GM12865 (cell line): ENCODE results near the gene PPM1L.

ENCODE experiments used
- DNase-seq: peaks from one replicate; pipeline ENCODE4 v3.0.0; 2010; ENCODE audit warnings: low read depth
- H3K4me3 ChIP-seq: 2 replicates; pipeline ENCODE4 v1.5.1; 2011; ENCODE audit warnings: mild to moderate bottlenecking, low read depth, low read length, control low read depth
- TF ChIP-seq, protein P1 (sequence below): IDR thresholded peaks from 2 replicates; pipeline ENCODE4 v1.5.1; 2011; ENCODE audit warnings: low read length, control low read depth, low read depth, inconsistent platforms; ENCODE audit not compliant: insufficient read depth; ENCODE audit errors: missing control alignments

Gene PPM1L

GRCh38 chr3:161016417-161017313, 260.6 kb downstream of the PPM1L start:
- H3K4me3 ChIP-seq, result no peak overlapping the region
- no peak for DNase-seq
- TF ChIP-seq, protein P1, sequence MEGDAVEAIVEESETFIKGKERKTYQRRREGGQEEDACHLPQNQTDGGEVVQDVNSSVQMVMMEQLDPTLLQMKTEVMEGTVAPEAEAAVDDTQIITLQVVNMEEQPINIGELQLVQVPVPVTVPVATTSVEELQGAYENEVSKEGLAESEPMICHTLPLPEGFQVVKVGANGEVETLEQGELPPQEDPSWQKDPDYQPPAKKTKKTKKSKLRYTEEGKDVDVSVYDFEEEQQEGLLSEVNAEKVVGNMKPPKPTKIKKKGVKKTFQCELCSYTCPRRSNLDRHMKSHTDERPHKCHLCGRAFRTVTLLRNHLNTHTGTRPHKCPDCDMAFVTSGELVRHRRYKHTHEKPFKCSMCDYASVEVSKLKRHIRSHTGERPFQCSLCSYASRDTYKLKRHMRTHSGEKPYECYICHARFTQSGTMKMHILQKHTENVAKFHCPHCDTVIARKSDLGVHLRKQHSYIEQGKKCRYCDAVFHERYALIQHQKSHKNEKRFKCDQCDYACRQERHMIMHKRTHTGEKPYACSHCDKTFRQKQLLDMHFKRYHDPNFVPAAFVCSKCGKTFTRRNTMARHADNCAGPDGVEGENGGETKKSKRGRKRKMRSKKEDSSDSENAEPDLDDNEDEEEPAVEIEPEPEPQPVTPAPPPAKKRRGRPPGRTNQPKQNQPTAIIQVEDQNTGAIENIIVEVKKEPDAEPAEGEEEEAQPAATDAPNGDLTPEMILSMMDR, result no peak

DNA sequence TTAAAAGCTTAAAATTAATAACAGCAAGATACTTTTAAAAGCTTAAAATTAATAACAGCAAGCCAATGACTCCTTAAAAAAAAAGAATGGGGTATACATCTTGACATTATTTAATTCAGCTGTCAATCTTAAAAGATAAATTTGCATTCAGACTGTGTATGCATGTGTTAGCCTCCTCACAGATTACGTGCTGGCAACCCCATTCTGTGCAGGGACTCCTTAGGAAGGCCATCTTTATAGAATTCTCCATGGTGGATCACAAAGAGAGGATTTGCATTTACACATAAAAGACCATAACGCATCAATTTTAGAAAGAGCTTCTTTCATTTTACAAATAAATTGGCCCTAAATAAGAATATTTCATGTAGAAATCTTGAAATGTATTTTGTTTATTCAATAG, 261.9 kb downstream of the PPM1L start:
- TF ChIP-seq, protein P1, result no peak
- DNase-seq, result no peak
- no peak overlapping the region for H3K4me3 ChIP-seq

- no peak overlapping the region for H3K4me3 ChIP-seq
- TF ChIP-seq, protein P1, result no peak
- no peak for DNase-seq
Observed at GRCh38 chr3:161020256-161020655, 264.2 kb downstream of the PPM1L start.

DNA sequence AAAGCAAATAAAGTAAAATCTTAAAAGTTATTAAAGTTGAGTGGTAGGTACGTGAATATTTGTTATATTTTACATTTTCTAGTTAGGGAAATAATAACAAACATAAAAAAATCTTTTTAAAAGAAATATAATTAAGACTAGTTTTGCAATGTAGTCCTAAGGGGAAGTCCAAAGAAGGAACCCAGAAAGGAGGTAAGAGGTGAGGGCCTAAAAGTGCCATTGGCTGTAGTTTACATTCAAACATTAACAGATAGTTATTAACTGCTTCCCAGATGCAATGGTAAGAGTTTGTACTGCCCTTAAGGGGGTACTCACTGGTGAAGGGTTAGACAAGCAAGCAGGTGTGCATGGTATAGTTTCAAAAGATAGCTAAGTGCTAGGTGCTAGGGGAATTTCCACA, 269.9 kb downstream of the PPM1L start:
- DNase-seq, result no peak
- TF ChIP-seq, protein P1, result no peak
- H3K4me3 ChIP-seq, result no peak overlapping the region

DNA sequence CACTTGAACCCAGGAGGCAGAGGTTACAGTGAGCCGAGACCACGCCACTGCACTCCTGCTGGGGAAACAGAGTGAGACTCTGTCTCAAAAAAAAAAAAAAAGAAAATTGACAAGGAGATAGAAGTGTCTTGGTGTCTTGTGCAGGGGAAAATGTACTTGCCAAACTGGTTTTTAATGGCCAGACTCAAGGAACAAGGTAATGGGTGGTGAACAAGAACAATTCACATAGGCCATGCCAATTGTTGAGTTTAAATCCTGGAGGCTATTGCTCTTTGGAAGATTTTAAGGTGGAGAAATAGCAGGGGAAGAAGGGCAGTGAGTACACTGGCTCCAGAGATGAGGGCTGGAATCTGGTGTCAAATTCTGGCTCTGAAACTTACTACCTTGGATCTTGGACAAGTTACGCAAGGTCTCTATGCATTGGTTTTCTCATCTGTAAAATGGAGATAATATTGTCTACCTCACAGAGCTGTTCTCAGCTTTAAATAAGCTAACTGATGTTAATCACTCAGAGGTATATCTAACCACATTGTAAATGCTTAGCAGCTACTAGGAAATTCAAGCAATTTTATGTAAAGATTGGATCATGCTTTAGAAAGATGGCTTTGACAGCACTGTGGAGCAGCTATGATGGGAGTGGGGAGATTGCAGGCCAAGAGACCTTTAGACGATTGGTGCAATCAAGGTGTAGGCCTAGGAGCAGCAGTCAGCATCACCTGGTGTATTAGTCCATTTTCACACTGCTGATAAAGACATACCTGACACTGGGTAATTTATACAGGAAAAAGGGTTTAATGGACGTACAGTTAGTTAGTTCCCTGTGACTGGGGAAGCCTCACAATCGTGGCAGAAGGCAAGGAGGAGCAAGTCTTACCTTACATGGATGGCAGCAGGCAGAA, 270.8 kb downstream of the PPM1L start:
- TF ChIP-seq, protein P1, result no peak
- DNase-seq, result no peak
- H3K4me3 ChIP-seq, result no peak overlapping the region

DNA sequence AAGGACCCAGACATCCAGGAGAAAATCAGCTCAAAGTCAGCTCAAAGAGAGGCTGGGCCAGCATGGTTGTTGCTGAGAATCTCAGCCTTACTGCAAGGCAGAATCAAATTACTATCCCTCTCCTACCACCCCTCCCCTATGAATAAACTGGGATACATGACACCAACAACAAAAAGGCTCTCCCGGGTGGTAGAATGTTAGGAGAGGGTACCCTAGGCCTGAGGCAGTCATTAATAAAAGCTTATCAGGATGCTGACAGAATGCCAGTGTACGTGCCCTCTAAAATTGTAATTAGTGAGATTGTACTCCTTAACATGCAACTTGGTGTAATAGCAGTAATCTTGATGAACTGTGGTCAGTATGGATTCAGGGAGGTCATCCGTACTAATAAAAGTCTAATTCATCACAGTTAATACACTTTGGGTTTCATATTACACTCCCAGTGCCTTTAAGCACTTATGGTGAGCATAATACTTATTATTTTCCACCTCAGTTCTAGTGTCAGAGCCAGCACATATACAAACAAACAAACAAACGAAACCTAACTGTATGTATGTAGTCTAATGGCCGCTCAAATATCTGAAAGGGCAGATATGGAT, 272.6 kb downstream of the PPM1L start:
- TF ChIP-seq, protein P1, result no peak
- no peak overlapping the region for H3K4me3 ChIP-seq
- DNase-seq, result no peak
